Adrenal gland (tissue), 12 donors: ENCODE results near the gene APOL1. TPM values are rescaled to one million over a fixed set of nuclear protein-coding genes. Genes with fewer than 3 reads are reported as not detected.

Source experiments
- DNase-seq, 7 donors: peaks; one replicate each; pipeline ENCODE4 v3.0.0-alpha.2; 2019 to 2020
- H3K27ac ChIP-seq, 5 donors: fragments of 200-600 bp; sonication (generic) in 4 of 5; 1 replicate in 3 of 5; 2 replicates in 2 of 5; pipeline versions ENCODE4 v1.5.1 to v1.8.0; 2016 to 2020; ENCODE audit warnings: mild to moderate bottlenecking in 1 of 5
- H3K27me3 ChIP-seq: fragments of 200-600 bp; 2 replicates; pipeline ENCODE4 v1.8.0; 2021
- H3K36me3 ChIP-seq, 2 donors: fragments of 200-600 bp; replicated peaks in 1 of 2; 1 replicate in 1 of 2; 2 replicates in 1 of 2; pipeline versions ENCODE4 v1.5.1 to v1.8.0; 2018 to 2022
- H3K4me1 ChIP-seq, 2 donors: fragments of 200-600 bp; replicated peaks in 1 of 2; 1 replicate in 1 of 2; 2 replicates in 1 of 2; pipeline versions ENCODE4 v1.5.1 to v1.8.0; 2018 to 2021
- H3K4me3 ChIP-seq, 4 donors: fragments of 200-600 bp; sonication (generic) in 3 of 4; one replicate each; pipeline ENCODE4 v1.5.1; 2016 to 2018
- H3K9me3 ChIP-seq, 3 donors: fragments of 200-600 bp; sonication (generic) in 1 of 3; replicated peaks in 1 of 3; 1 replicate in 2 of 3; 2 replicates in 1 of 3; pipeline versions ENCODE4 v1.5.1 to v1.8.0; 2016 to 2021
- POLR2A ChIP-seq, 2 donors: fragments of 450-650 bp; IDR thresholded peaks; one replicate each; pipeline ENCODE4 v1.6.1; 2017; ENCODE audit warnings: antibody characterized with exemption in 2 of 2, mild to moderate bottlenecking in 2 of 2, moderate library complexity in 1 of 2
- WGBS, 4 donors: extraction: QIAGEN DNeasy Blood & Tissue Kit in 2 of 4; methylation state at CpG; one replicate each; pipeline versions ENCODE4 v1.1.5 to v1.1.7; 2013 to 2017; 5-methylcytosine and 5-hydroxymethylcytosine counted together
- intact Hi-C, 2 donors: fragments of 100-400 bp; cut with DNase I; formaldehyde crosslinking; loops; one replicate each; pipeline versions ENCODE4 v1.14.1 to v1.15.0; 2022 to 2023
- polyA plus RNA-seq, 3 donors: library from polyadenylated mRNA; stranded (reverse); fragments of 200-250 nt in 2 of 3; fragments of 350-450 nt in 1 of 3; fragmentation: Illumina TruSeq in 1 of 3; extraction: RNeasy Lipid Tissue Mini Kit (QIAGEN cat#74804) in 1 of 3; gene quantifications; one replicate each; pipeline ENCODE4 v1.2.3, GENCODE V29; 2013 to 2014
- total RNA-seq, 9 donors: library from RNA; depleted of rRNA in 4 of 9; stranded (reverse); fragments of >200 nt in 4 of 9; fragments of 120-200 nt in 1 of 9; fragmentation: NEBNext Ultra II Directional in 1 of 9; extraction: Animal tissue kit (Norgen Biotek cat#: 25700) in 1 of 9; gene quantifications; one replicate each; pipeline versions ENCODE4 v1.1.0 to v1.2.4, GENCODE V29; 2013 to 2023
- TF ChIP-seq, protein P1 (sequence below), 6 experiments: fragments of 450-650 bp in 4 of 6; fragments of 200-600 bp in 2 of 6; sonication (generic) in 1 of 6; IDR thresholded peaks; 1 replicate in 5 of 6; 2 replicates in 1 of 6; pipeline versions ENCODE4 v1.5.1 to v1.8.0; 2016 to 2021; ENCODE audit warnings: antibody characterized with exemption in 6 of 6, mild to moderate bottlenecking in 2 of 6, moderate library complexity in 1 of 6
- donor health status: healthy with polysubstance abuse.
- donor health status: Bipolar disorder and iron deficiency.
- donor health status: DM: yes; HTN: yes; CAD: no.
- donor health status: DM: no; HTN: no; CAD: no.
- donor health status: DM: no; HTN: no; CAD: no.
- donor health status: DM: yes; HTN: yes; CAD: no.

Gene APOL1
- total and polyA plus RNA-seq, 12 donors = 2.1 to 39.0 (median 25.5) TPM

DNA sequence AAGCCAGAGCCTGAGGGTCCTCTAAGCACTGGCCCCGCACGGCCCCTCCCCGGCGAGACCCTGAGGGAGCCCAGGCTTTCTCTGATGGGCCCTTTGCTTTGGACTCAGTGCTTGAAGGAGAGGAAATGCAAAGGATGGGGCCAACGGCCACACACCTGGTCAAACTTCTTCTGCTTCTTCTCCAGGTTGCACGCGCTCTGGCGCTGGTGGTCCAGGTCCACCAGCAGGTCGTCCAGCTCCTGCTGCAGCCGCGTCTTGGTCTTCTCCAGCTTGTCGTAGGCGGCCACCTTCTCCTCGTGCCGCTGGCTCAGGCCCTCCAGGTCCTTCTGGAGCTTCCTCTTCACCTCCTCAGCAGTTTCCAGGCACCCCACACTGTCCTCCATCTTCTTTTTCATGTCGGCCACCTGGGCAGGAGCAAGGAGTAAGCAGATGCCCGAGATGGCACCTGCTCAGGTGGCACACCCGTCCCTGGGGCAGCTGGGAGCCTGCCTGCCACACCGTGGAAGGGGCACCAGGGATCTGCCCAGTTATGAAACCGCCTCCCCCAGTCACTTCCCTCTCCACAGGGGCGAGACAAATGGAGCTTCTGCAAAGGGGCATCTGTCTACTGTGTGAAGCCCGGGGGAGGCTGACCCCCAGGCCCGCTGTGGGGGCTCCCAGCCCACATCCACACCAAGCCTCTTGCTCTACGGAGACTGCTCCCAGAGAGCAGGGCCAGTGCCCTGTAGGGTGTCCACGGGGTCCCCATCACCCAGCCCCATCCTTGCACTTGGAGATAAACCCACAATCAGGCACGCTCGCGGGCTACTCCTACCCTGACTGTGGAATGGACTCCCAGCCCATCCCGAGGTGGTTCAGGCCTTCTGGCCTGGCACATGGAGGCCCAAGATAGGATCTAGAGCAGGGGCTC, 39.2 kb downstream of the APOL1 start:
- peak in 1 of 7 donors; percentile 17 for DNase-seq
- Histone ChIP-seq H3K4me1 (no peaks in the 10 kb centered on the region), H3K9me3 (no peaks in the 10 kb centered on the region), H3K27me3 (no peaks in the 10 kb centered on the region), H3K4me3 (no peak overlapping the region), H3K36me3 (peaks cover 0 to 85% of the 10 kb centered on the region in 2 donors), H3K27ac (no peak overlapping the region)
- TF ChIP-seq, protein P1, sequence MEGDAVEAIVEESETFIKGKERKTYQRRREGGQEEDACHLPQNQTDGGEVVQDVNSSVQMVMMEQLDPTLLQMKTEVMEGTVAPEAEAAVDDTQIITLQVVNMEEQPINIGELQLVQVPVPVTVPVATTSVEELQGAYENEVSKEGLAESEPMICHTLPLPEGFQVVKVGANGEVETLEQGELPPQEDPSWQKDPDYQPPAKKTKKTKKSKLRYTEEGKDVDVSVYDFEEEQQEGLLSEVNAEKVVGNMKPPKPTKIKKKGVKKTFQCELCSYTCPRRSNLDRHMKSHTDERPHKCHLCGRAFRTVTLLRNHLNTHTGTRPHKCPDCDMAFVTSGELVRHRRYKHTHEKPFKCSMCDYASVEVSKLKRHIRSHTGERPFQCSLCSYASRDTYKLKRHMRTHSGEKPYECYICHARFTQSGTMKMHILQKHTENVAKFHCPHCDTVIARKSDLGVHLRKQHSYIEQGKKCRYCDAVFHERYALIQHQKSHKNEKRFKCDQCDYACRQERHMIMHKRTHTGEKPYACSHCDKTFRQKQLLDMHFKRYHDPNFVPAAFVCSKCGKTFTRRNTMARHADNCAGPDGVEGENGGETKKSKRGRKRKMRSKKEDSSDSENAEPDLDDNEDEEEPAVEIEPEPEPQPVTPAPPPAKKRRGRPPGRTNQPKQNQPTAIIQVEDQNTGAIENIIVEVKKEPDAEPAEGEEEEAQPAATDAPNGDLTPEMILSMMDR (IDR thresholded peaks at IDR 0.05) = no peak
- no peak for TF ChIP-seq POLR2A (IDR thresholded peaks at IDR 0.05)
- intact Hi-C loops = no loop called here
- WGBS, 4 donors = 90 to 93% (median 93%) methylated on average over 19 to 29 of the region's 29 CpGs

DNA sequence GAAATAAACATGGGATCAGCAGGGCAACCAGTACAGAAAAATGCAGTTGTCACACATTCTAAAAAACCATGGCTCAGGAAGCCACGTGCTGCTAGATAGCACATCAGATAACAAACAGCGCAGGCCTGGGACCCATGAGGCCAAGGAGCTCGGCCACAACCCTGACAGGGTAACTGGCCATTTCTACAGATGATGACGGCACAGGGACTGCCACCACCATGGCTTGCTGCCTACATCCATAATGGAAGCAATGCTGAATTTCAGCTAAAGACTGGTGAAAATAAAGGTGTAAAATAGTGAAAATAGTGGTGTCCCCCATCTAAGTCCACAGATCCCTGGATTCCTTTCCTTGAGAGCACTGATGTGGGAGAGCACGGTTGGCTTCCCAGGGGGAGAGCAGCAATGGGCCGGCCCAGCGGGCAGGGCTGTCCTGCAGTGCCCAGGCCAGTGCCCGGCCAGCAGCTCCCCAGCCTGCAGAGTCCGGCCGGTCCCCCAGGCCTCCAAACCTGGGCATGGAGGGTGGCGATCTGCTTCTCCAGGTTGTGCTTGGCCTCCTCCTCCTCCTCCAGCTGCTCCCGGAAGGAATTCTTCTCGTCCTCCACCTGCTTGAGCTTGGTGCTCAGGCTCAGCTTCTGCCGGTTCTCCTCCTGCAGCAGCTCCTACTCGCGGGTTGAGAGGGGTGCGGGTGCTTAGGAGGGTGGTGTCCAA, 40.0 kb downstream of the APOL1 start:
- Histone ChIP-seq H3K9me3 (no peaks in the 10 kb centered on the region), H3K36me3 (peaks cover 0 to 85% of the 10 kb centered on the region in 2 donors), H3K4me3 (no peak overlapping the region), H3K27ac (no peak overlapping the region), H3K27me3 (no peaks in the 10 kb centered on the region), H3K4me1 (no peaks in the 10 kb centered on the region)
- 89 to 95% (median 91%) methylated on average over 10 to 17 of the region's 17 CpGs for WGBS, 4 donors
- DNase-seq = no peak
- no peak for TF ChIP-seq POLR2A (IDR thresholded peaks at IDR 0.05)
- TF ChIP-seq, protein P1 (IDR thresholded peaks at IDR 0.05) = no peak
- intact Hi-C loops = no loop called here

DNA sequence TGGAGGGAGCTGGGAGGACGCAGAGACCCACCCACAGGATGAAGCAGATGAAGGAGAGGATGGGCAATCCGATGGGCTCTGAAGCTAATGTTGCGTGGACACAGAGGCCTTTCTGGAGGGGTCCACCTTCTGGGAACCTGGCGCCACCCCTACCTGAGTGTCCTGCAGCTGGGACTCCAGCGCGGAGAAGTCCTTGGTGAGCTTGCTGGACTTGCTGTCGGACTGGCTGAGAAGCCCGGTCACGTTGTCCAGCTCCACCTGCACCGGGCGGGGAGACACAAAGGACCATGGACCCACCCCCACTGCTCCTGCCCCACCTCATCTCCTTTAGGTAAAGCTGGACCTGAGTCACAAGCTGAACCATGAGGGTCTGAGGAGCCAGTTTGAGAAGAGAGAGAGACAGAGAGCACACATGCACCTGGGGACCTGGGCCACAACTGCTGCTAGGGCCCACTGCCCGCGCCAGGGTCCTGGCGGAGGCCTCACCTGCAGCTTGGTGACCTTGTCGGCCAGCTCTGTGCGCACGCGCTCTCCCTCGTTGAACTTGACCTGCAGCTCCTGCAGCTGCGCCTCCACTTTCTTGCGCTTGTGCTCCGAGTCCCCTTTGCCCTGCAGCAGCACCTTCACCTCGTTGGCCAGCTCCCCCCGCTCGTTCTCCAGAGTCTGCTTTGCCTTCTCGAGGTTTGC, 40.8 kb downstream of the APOL1 start:
- TF ChIP-seq, protein P1 (IDR thresholded peaks at IDR 0.05) = no peak

DNA sequence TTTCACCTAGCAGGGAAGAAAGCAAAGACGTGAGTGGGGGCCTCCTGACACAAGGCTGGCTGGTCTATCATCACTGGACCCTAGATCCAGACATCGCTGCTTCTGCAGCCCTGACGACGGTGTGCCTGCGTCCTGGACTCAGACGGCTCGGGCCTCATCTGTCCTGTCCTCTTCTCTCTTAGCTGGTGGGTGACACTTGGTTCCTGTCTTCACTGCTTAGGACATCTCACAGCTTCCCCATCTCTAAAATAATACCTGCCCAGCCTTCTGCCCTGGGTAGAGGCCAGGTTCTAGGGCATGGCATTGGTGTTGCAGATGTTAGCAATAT, 41.3 kb downstream of the APOL1 start:
- Histone ChIP-seq H3K4me3 (no peak overlapping the region), H3K4me1 (no peaks in the 10 kb centered on the region), H3K9me3 (no peaks in the 10 kb centered on the region), H3K27me3 (no peaks in the 10 kb centered on the region), H3K36me3 (peaks cover 0 to 85% of the 10 kb centered on the region in 2 donors), H3K27ac (no peak overlapping the region)
- no peak for DNase-seq
- intact Hi-C loops = no loop called here
- WGBS, 4 donors = 87 to 96% (median 92%) methylated on average over 7 of the region's 7 CpGs
- TF ChIP-seq, protein P1 (IDR thresholded peaks at IDR 0.05) = no peak
- no peak for TF ChIP-seq POLR2A (IDR thresholded peaks at IDR 0.05)

More for the DNA sequence above, 40.8 kb downstream of the APOL1 start:
- intact Hi-C loops = no loop called here
- Histone ChIP-seq H3K4me3 (no peak overlapping the region), H3K9me3 (no peaks in the 10 kb centered on the region), H3K4me1 (no peaks in the 10 kb centered on the region), H3K27ac (no peak overlapping the region), H3K27me3 (no peaks in the 10 kb centered on the region), H3K36me3 (peaks cover 0 to 85% of the 10 kb centered on the region in 2 donors)
- peak in 1 of 7 donors; percentile 15 for DNase-seq
- 88 to 91% (median 89%) methylated on average over 15 to 26 of the region's 26 CpGs for WGBS, 4 donors
